ENCODE results near the gene PIEZO2. TPM values are rescaled to one million over a fixed set of nuclear protein-coding genes. Genes with fewer than 3 reads are reported as not detected.

The PIEZO2 gene
- total RNA-seq, 4 donors from 2014 or later, result 2.1 to 7.4 (median 2.5) TPM; not detected in 1

DNA sequence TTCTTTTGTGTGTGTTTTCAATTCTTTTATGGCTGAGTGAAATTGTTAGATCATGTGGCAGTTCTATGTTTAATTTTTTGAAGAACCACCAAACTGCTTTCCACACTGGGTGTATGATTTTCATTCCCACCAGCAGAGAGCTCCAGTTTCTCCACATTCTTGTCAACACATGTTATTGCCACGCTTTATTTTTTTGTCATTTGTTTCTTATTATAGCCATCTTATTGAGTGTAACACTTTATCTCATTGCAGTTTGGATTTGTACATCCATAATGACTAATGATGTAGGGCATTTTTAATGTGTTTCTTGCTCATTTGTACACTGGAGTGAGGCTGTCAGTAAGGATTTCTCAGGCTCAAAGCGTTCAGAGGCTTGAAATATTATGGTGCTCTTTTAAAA lies 184.2 kb downstream of the PIEZO2 start:
- H3K36me3 ChIP-seq, result no peaks in the 10 kb centered on the region
- H3K4me3 ChIP-seq, result no peak overlapping the region
- H3K27me3 ChIP-seq, result no peaks in the 10 kb centered on the region
- intact Hi-C loops (cut with DNase I), result no loop called here
- H3K27ac ChIP-seq, result no peak overlapping the region
- TF ChIP-seq, protein P1, sequence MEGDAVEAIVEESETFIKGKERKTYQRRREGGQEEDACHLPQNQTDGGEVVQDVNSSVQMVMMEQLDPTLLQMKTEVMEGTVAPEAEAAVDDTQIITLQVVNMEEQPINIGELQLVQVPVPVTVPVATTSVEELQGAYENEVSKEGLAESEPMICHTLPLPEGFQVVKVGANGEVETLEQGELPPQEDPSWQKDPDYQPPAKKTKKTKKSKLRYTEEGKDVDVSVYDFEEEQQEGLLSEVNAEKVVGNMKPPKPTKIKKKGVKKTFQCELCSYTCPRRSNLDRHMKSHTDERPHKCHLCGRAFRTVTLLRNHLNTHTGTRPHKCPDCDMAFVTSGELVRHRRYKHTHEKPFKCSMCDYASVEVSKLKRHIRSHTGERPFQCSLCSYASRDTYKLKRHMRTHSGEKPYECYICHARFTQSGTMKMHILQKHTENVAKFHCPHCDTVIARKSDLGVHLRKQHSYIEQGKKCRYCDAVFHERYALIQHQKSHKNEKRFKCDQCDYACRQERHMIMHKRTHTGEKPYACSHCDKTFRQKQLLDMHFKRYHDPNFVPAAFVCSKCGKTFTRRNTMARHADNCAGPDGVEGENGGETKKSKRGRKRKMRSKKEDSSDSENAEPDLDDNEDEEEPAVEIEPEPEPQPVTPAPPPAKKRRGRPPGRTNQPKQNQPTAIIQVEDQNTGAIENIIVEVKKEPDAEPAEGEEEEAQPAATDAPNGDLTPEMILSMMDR (IDR thresholded peaks at IDR 0.05), result no peak
- no peak for TF ChIP-seq POLR2A (IDR thresholded peaks at IDR 0.05)
- H3K9me3 ChIP-seq, result no peaks in the 10 kb centered on the region
- DNase-seq, result no peak
- WGBS, 2 donors, result 35% methylated on average over 2 of the region's 2 CpGs
- H3K4me1 ChIP-seq, result no peaks in the 10 kb centered on the region

GRCh38 chr18:10953672-10954071 lies 195.7 kb downstream of the PIEZO2 start:
- TF ChIP-seq, protein P1 (IDR thresholded peaks at IDR 0.05), result no peak
- no peak for TF ChIP-seq POLR2A (IDR thresholded peaks at IDR 0.05)
- no peak for DNase-seq
- H3K4me1 ChIP-seq, result no peaks in the 10 kb centered on the region
- no peaks in the 10 kb centered on the region for H3K36me3 ChIP-seq
- intact Hi-C loops (cut with DNase I), result no loop called here
- no peaks in the 10 kb centered on the region for H3K27me3 ChIP-seq
- H3K4me3 ChIP-seq, result no peak overlapping the region
- no peak overlapping the region for H3K27ac ChIP-seq
- no peaks in the 10 kb centered on the region for H3K9me3 ChIP-seq
- WGBS, 2 donors, result 60 to 88% methylated on average over 4 of the region's 5 CpGs

DNA sequence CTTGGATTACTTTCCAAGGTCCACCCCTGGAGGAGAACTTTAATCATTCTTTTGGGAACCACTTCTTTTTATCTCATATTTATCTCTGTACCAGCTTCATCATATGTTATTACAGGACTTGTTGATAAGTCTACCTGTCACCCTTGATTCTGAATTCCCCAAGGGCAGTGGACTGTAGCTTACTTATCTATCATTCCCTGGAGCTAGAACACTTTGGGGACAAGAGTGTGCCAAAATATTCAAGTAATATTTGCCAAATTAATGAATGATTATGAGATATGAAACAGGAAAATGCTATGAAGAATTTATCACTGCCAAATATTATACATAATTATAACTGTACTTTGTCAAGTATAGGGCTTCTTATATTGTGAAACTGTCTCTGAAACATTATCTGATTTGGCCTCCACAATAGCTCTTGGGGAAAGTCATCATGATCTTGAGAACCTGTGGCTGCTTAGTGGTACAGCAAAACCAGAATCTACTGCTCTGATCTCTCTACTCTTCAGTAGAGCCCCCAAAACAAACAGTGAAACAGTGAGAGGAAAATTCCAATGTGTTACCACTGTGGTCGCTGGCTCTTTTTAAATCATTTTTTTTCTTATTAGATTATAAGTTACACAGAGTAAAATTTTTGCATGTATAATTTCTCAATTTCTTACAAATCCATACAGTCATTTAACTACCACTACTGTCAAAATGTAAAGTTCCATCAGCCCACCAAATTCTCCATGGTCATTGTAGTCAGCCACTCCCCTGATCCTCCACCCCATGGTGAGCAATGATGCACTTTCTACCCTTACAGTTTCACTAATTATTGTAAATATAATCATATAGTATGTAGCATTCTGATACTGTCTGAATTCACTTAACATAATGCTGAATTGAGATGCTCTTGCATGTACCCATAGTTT lies 197.5 kb downstream of the PIEZO2 start:
- no peak overlapping the region for H3K4me3 ChIP-seq
- no peaks in the 10 kb centered on the region for H3K9me3 ChIP-seq
- 71 to 93% methylated on average over 1 of the region's 1 CpG for WGBS, 2 donors
- TF ChIP-seq, protein P1 (IDR thresholded peaks at IDR 0.05), result no peak
- no peak for TF ChIP-seq POLR2A (IDR thresholded peaks at IDR 0.05)
- H3K4me1 ChIP-seq, result no peaks in the 10 kb centered on the region
- H3K27ac ChIP-seq, result no peak overlapping the region
- DNase-seq, result no peak
- intact Hi-C loops (cut with DNase I), result no loop called here
- H3K36me3 ChIP-seq, result no peaks in the 10 kb centered on the region
- no peaks in the 10 kb centered on the region for H3K27me3 ChIP-seq

DNA sequence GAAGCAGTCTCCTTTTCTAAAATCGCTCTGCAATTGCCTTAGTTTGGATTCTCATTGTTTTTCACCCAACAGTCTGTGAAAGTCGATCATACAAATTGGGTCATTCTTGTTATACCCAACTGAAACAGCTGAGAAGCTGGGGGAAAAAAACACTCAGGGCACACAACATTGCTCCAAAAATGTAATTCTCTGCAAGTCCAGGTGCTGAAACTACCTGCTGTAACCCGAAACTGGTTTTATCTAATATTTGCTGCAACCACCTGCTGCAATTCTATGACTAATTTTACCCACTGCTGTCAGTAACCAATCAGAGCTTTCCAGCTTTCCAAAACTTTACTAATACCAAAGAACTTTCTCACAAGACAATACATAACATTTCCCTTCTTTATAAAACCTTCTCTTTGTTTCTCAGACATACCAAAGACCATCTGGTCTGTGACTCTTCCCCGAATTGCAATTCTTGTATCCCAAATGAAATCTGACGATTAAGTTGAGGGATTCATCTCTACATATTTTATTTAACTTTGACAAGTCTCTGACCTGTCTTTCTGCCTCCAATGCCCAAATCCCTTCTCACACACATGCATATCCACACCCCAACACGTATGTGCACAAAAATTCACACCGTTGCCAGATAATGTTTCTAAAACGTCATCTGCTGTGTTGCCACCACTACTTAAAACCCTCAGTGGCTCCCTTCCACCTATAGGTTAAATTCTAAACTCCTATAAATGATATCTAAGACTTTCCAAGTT lies 198.3 kb downstream of the PIEZO2 start:
- Histone ChIP-seq H3K4me1 (no peaks in the 10 kb centered on the region), H3K4me3 (no peak overlapping the region), H3K27me3 (no peaks in the 10 kb centered on the region), H3K27ac (no peak overlapping the region), H3K9me3 (peaks cover 0 to 7% (median 6%) of the 10 kb centered on the region in 3 donors), H3K36me3 (no peaks in the 10 kb centered on the region)
- intact Hi-C loops (cut with DNase I), result no loop called here
- 65 to 69% methylated on average over 8 of the region's 8 CpGs for WGBS, 2 donors
- no peak for DNase-seq
- TF ChIP-seq, protein P1 (IDR thresholded peaks at IDR 0.05), result no peak
- no peak for TF ChIP-seq POLR2A (IDR thresholded peaks at IDR 0.05)

Measured in esophagus squamous epithelium (tissue), 5 donors.